Stomach (tissue), 9 donors: ENCODE measurements around the gene DNAJB8. TPM values are rescaled to one million over a fixed set of nuclear protein-coding genes. Genes with fewer than 3 reads are reported as not detected.

Experiments used
- DNase-seq, 2 donors: peaks; one replicate each; pipeline versions ENCODE4 v3.0.0 to v3.0.0-alpha.2; 2013 to 2019
- H3K27ac ChIP-seq, 5 donors: fragments of 200-600 bp in 4 of 5; sonication (generic) in 4 of 5; one replicate each; pipeline ENCODE4 v1.5.1; 2013 to 2019; ENCODE audit warnings: mild to moderate bottlenecking in 1 of 5, moderate library complexity in 1 of 5
- H3K27me3 ChIP-seq, 3 donors: fragments of 200-600 bp; sonication (generic); one replicate each; pipeline ENCODE4 v1.5.1; 2017 to 2019; ENCODE audit warnings: mixed run types in 1 of 3
- H3K36me3 ChIP-seq, 4 donors: fragments of 200-600 bp; sonication (generic); 1 replicate in 3 of 4; 2 replicates in 1 of 4; pipeline ENCODE4 v1.5.1; 2016 to 2019
- H3K4me1 ChIP-seq, 4 donors: fragments of 200-600 bp; sonication (generic); one replicate each; pipeline ENCODE4 v1.5.1; 2016 to 2019
- H3K4me3 ChIP-seq, 4 donors: fragments of 200-600 bp; sonication (generic) in 3 of 4; one replicate each; pipeline ENCODE4 v1.5.1; 2016 to 2019; ENCODE audit warnings: mild to moderate bottlenecking in 1 of 4
- H3K9me3 ChIP-seq, 4 donors: fragments of 200-600 bp; sonication (generic); one replicate each; pipeline ENCODE4 v1.5.1; 2016 to 2019
- CTCF ChIP-seq, 7 experiments: fragments of 450-650 bp in 4 of 7; fragments of 200-600 bp in 3 of 7; sonication (generic) in 3 of 7; IDR thresholded peaks; one replicate each; pipeline ENCODE4 v1.5.1; 2016 to 2019; ENCODE audit warnings: antibody characterized with exemption in 7 of 7, control low read depth in 2 of 7, mild to moderate bottlenecking in 1 of 7
- EP300 ChIP-seq: sonication (generic); formaldehyde crosslinking; IDR thresholded peaks from one replicate; pipeline ENCODE4 v1.6.1; 2017; ENCODE audit warnings: antibody characterized with exemption
- POLR2A ChIP-seq, 4 donors: fragments of 450-650 bp; IDR thresholded peaks; one replicate each; pipeline ENCODE4 v1.6.1; 2016; ENCODE audit warnings: antibody characterized with exemption in 4 of 4, control low read depth in 2 of 4, mild to moderate bottlenecking in 1 of 4, moderate library complexity in 1 of 4
- POLR2AphosphoS5 ChIP-seq, 3 donors: sonication (generic); formaldehyde crosslinking; IDR thresholded peaks; one replicate each; pipeline ENCODE4 v1.6.1; 2016; ENCODE audit warnings: antibody characterized with exemption in 3 of 3
- WGBS, 5 donors: extraction: QIAGEN DNeasy Blood & Tissue Kit in 3 of 5; methylation state at CpG; one replicate each; pipeline versions ENCODE4 v1.1.5 to v1.1.7; 2013 to 2018; 5-methylcytosine and 5-hydroxymethylcytosine counted together
- intact Hi-C: fragments of 100-400 bp; cut with DNase I; formaldehyde crosslinking; loops from one replicate; pipeline ENCODE4 v1.15.1; 2023; ENCODE audit warnings: low total_unique reads
- polyA plus RNA-seq, 3 donors: library from polyadenylated mRNA; stranded (reverse); fragments of 200-250 nt; gene quantifications; one replicate each; pipeline ENCODE4 v1.2.3, GENCODE V29; 2013
- total RNA-seq, 5 donors: library from RNA; depleted of rRNA; stranded (reverse); fragments of >200 nt; gene quantifications; one replicate each; pipeline versions ENCODE4 v1.1.0 to v1.2.3, GENCODE V29; 2014 to 2016
- donor health status: healthy with polysubstance abuse.
- donor health status: Bipolar disorder and iron deficiency.
- donor health status: healthy.

DNAJB8 gene
- total and polyA plus RNA-seq, 8 donors = not detected

DNA sequence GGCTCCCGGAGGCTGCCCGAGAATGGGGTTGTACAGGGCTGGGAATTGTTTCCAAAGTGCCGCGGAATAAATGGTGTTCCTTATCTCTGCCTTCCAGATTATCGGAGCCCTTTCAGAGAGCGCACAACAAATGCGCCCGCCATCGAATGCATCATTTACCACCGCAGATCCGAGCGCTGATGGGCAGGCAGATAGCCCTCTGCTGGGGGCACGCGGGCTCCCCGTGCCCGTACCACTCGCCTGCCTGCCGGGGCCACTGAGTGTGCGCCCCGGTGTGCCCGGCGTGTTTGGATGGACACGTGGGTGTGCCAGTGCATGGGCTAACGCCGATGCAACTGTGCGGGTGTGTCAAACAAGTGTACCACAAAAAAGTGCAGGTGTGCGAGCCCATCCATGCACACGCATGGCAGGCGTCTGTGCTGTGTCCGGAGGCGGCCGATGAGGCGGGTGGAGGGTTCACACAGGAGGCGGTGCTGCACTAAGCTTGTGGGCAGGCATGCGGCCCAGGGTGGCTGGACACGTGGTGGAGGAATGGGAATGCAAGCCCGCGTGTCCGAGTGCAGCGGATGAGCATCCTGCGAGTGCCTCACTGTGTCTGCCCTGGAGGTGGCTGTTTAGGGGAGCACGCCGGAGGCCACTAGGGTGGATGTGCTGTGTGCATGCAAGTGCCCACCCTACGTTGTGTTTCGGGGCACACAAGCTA lies 30.1 kb upstream of the DNAJB8 start:
- Histone ChIP-seq H3K36me3 (no peaks in the 10 kb centered on the region), H3K9me3 (no peaks in the 10 kb centered on the region), H3K27me3 (peaks cover 27 to 99% (median 83%) of the 10 kb centered on the region in 3 donors), H3K4me3 (peak overlapping the region; percentile 48 to 67 (median 58)), H3K27ac (no peak overlapping the region), H3K4me1 (peaks cover 24 to 42% (median 30%) of the 10 kb centered on the region in 4 donors)
- TF ChIP-seq POLR2AphosphoS5 (IDR thresholded peaks at IDR 0.05) = no peak
- intact Hi-C loops = loop anchor here (10.0 kb wide), 1 partner anchor 422 kb away; no protein-coding TSS in a partner anchor
- peak in 1 of 2 donors; percentile 58 for DNase-seq
- WGBS, 5 donors = 12 to 32% (median 18%) methylated on average over 35 to 45 of the region's 45 CpGs

DNA sequence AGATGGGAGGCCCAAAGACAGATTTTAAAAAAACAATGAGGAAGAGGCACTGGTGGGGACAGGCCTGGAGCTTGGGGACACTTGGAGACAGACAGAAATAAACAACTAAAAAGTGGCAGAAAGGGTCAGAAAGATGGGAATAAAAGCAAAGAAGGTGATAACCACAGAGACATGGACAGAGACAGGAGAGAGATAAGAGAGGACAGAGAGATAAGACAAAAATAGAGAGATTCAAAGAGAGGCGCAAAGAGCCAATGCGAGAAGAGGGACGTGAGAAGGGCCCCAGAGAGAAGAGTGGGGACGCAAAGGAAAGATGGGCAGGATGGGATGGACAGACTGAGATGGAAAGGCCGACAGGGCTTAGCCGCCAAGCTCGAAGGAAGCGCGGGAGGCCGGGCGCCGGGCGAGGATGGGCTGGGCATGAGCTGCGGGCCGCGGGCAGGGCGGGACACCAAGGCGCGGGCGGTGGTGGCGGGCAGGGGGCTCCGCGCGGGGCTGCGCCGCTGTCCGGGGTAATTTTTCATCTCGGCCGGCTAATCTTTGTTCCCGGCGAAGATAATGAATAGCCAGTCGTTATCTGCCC lies 29.4 kb upstream of the DNAJB8 start:
- TF ChIP-seq EP300 (no peak), POLR2AphosphoS5 (IDR thresholded peaks at IDR 0.05) (no peak), POLR2A (IDR thresholded peaks at IDR 0.05) (no peak), CTCF (IDR thresholded peaks at IDR 0.05) (no peak)
- no peak overlapping the region for H3K4me3 ChIP-seq
- no peak for DNase-seq
- intact Hi-C loops = loop anchor here (10.0 kb wide), 1 partner anchor 421 kb away; no protein-coding TSS in a partner anchor
- no peaks in the 10 kb centered on the region for H3K36me3 ChIP-seq
- no peaks in the 10 kb centered on the region for H3K9me3 ChIP-seq
- 21 to 53% (median 39%) methylated on average over 23 to 32 of the region's 32 CpGs for WGBS, 5 donors
- peaks cover 31 to 99% (median 90%) of the 10 kb centered on the region in 3 donors for H3K27me3 ChIP-seq
- peaks cover 24 to 47% (median 35%) of the 10 kb centered on the region in 4 donors for H3K4me1 ChIP-seq
- H3K27ac ChIP-seq = no peak overlapping the region

GRCh38 chr3:128495435-128495970 lies 28.8 kb upstream of the DNAJB8 start:
- intact Hi-C loops = loop anchor here (10.0 kb wide), 1 partner anchor 421 kb away; no protein-coding TSS in a partner anchor
- no peak for TF ChIP-seq EP300
- TF ChIP-seq POLR2A (IDR thresholded peaks at IDR 0.05) = no peak
- no peak for TF ChIP-seq CTCF (IDR thresholded peaks at IDR 0.05)
- no peak for TF ChIP-seq POLR2AphosphoS5 (IDR thresholded peaks at IDR 0.05)
- WGBS, 5 donors = 66 to 91% (median 70%) methylated on average over 9 of the region's 9 CpGs

GRCh38 chr3:128494367-128494650 lies 27.6 kb upstream of the DNAJB8 start:
- 55 to 83% (median 70%) methylated on average over 2 of the region's 2 CpGs for WGBS, 5 donors
- H3K36me3 ChIP-seq = no peaks in the 10 kb centered on the region
- H3K4me3 ChIP-seq = no peak overlapping the region
- intact Hi-C loops = loop anchor here (5.0 to 10.0 kb wide), 2 partner anchors 67 to 420 kb away; no protein-coding TSS in a partner anchor
- H3K27me3 ChIP-seq = peaks cover 46 to 100% (median 94%) of the 10 kb centered on the region in 3 donors
- H3K27ac ChIP-seq = no peak overlapping the region
- peaks cover 37 to 65% (median 52%) of the 10 kb centered on the region in 4 donors for H3K4me1 ChIP-seq
- no peak for DNase-seq
- TF ChIP-seq EP300 (no peak), POLR2AphosphoS5 (IDR thresholded peaks at IDR 0.05) (no peak), CTCF (IDR thresholded peaks at IDR 0.05) (no peak), POLR2A (IDR thresholded peaks at IDR 0.05) (no peak)
- no peaks in the 10 kb centered on the region for H3K9me3 ChIP-seq

More at GRCh38 chr3:128495435-128495970, 28.8 kb upstream of the DNAJB8 start:
- no peaks in the 10 kb centered on the region for H3K9me3 ChIP-seq
- no peak overlapping the region for H3K4me3 ChIP-seq
- peaks cover 37 to 100% (median 92%) of the 10 kb centered on the region in 3 donors for H3K27me3 ChIP-seq
- H3K36me3 ChIP-seq = no peaks in the 10 kb centered on the region
- H3K27ac ChIP-seq = no peak overlapping the region
- peaks cover 25 to 53% (median 40%) of the 10 kb centered on the region in 4 donors for H3K4me1 ChIP-seq
- DNase-seq = no peak
